ENCODE measurements around the gene MBNL2.

The MBNL2 gene

DNA sequence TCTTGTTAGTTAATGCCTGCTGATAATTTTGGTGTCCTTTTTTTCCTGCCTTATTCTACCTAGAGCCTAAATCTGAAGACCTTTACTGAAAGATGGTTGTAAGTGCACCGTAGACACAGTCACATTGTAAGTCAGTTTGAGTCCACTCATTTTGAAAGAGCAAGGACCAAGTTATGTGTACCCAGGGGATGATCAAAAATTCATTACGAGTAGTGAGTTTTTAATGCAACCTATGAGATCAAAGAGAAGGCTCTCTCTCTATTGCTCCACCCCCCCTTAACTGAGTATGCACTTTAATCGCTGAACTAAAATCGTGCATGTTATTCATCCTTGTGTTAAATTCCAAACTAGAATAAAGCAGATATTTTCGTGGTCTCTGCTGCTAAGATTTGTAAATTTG is 213.7 kb downstream of the MBNL2 start:
- Histone ChIP-seq H3K27me3 (ENCODE audit: insufficient read depth, poor library complexity, severe bottlenecking) (no peaks in the 10 kb centered on the region), H3K27ac (replicated peaks) (no peak overlapping the region), H3K4me3 (replicated peaks; ENCODE audit: insufficient read depth, low read length) (no peak overlapping the region)
- no peak for DNase-seq (ENCODE audit: low read depth in 1 of 2, low spot score in 1 of 2)
- TF ChIP-seq POLR2AphosphoS5 (IDR thresholded peaks at IDR 0.05; ENCODE audit: low read depth) = no peak
- no peak for TF ChIP-seq SPI1 (IDR thresholded peaks at IDR 0.05; ENCODE audit: borderline replicate concordance, low read depth)
- TF ChIP-seq, protein P1, sequence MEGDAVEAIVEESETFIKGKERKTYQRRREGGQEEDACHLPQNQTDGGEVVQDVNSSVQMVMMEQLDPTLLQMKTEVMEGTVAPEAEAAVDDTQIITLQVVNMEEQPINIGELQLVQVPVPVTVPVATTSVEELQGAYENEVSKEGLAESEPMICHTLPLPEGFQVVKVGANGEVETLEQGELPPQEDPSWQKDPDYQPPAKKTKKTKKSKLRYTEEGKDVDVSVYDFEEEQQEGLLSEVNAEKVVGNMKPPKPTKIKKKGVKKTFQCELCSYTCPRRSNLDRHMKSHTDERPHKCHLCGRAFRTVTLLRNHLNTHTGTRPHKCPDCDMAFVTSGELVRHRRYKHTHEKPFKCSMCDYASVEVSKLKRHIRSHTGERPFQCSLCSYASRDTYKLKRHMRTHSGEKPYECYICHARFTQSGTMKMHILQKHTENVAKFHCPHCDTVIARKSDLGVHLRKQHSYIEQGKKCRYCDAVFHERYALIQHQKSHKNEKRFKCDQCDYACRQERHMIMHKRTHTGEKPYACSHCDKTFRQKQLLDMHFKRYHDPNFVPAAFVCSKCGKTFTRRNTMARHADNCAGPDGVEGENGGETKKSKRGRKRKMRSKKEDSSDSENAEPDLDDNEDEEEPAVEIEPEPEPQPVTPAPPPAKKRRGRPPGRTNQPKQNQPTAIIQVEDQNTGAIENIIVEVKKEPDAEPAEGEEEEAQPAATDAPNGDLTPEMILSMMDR (IDR thresholded peaks at IDR 0.05; ENCODE audit: insufficient read depth, low read length) = no peak
- no peak for TF ChIP-seq GABPA (IDR thresholded peaks at IDR 0.05; ENCODE audit: low read depth)
- TF ChIP-seq, protein P2, sequence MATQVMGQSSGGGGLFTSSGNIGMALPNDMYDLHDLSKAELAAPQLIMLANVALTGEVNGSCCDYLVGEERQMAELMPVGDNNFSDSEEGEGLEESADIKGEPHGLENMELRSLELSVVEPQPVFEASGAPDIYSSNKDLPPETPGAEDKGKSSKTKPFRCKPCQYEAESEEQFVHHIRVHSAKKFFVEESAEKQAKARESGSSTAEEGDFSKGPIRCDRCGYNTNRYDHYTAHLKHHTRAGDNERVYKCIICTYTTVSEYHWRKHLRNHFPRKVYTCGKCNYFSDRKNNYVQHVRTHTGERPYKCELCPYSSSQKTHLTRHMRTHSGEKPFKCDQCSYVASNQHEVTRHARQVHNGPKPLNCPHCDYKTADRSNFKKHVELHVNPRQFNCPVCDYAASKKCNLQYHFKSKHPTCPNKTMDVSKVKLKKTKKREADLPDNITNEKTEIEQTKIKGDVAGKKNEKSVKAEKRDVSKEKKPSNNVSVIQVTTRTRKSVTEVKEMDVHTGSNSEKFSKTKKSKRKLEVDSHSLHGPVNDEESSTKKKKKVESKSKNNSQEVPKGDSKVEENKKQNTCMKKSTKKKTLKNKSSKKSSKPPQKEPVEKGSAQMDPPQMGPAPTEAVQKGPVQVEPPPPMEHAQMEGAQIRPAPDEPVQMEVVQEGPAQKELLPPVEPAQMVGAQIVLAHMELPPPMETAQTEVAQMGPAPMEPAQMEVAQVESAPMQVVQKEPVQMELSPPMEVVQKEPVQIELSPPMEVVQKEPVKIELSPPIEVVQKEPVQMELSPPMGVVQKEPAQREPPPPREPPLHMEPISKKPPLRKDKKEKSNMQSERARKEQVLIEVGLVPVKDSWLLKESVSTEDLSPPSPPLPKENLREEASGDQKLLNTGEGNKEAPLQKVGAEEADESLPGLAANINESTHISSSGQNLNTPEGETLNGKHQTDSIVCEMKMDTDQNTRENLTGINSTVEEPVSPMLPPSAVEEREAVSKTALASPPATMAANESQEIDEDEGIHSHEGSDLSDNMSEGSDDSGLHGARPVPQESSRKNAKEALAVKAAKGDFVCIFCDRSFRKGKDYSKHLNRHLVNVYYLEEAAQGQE (IDR thresholded peaks at IDR 0.05; ENCODE audit: insufficient replicate concordance, low read depth) = no peak

DNA sequence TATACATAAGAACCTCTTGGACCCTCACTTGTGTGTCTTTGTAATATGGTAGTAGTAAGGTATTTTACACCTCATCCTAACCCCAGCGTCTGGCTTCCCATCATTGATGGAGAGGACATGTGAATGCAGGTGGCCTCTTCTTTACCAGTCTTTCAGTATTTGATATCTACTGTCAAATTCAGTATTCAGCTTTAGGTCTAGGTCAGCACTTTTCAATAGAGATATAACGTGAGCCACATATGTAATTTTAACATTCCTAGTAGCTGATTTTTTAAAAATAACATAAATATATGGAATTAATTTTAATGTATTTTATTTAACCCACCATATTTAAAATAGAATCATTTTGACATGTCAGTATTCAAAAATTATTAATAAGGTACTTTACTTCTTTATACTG is 214.7 kb downstream of the MBNL2 start:
- Histone ChIP-seq H3K27me3 (ENCODE audit: insufficient read depth, poor library complexity, severe bottlenecking) (no peaks in the 10 kb centered on the region), H3K4me3 (replicated peaks; ENCODE audit: insufficient read depth, low read length) (no peak overlapping the region), H3K27ac (replicated peaks) (no peak overlapping the region)
- TF ChIP-seq, protein P1 (IDR thresholded peaks at IDR 0.05; ENCODE audit: insufficient read depth, low read length) = no peak
- TF ChIP-seq GABPA (IDR thresholded peaks at IDR 0.05; ENCODE audit: low read depth) = no peak
- TF ChIP-seq, protein P2 (IDR thresholded peaks at IDR 0.05; ENCODE audit: insufficient replicate concordance, low read depth) = no peak
- TF ChIP-seq SPI1 (IDR thresholded peaks at IDR 0.05; ENCODE audit: borderline replicate concordance, low read depth) = no peak
- no peak for TF ChIP-seq POLR2AphosphoS5 (IDR thresholded peaks at IDR 0.05; ENCODE audit: low read depth)
- DNase-seq (ENCODE audit: low read depth in 1 of 2, low spot score in 1 of 2) = no peak

DNA sequence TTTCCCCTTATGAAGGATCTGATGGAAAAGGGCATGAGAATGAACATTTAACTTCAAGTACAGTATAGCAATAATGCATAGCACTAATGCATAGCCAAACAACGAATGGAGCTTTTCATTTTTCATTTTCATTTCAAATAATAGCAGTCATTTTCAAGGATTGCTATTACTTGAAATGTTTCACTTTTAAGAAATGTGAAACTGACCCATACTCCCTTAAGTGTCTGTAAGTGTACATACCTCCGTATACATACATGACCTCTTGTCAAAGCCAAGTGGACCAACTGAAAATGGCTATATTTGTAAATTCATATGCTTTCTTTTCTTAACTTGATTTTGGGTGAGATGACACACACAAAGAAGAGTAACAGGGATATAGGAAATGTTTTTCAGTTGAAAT is 215.6 kb downstream of the MBNL2 start:
- no peak overlapping the region for H3K27ac ChIP-seq (replicated peaks)
- no peak for DNase-seq (ENCODE audit: low read depth in 1 of 2, low spot score in 1 of 2)
- TF ChIP-seq POLR2AphosphoS5 (IDR thresholded peaks at IDR 0.05; ENCODE audit: low read depth) (no peak), SPI1 (IDR thresholded peaks at IDR 0.05; ENCODE audit: borderline replicate concordance, low read depth) (no peak), GABPA (IDR thresholded peaks at IDR 0.05; ENCODE audit: low read depth) (no peak)
- TF ChIP-seq, protein P2 (IDR thresholded peaks at IDR 0.05; ENCODE audit: insufficient replicate concordance, low read depth) = no peak
- TF ChIP-seq, protein P1 (IDR thresholded peaks at IDR 0.05; ENCODE audit: insufficient read depth, low read length) = no peak
- no peaks in the 10 kb centered on the region for H3K27me3 ChIP-seq (ENCODE audit: insufficient read depth, poor library complexity, severe bottlenecking)
- H3K4me3 ChIP-seq (replicated peaks; ENCODE audit: insufficient read depth, low read length) = no peak overlapping the region

Measured in HL-60 (cell line).